22Rv1 (cell line): ENCODE data around the gene SDHC.

Experiments used
- H3K27ac ChIP-seq: fragments of 450-650 bp; 2 replicates; pipeline ENCODE4 v1.5.1; 2017
- ZFX ChIP-seq: fragments of 450-650 bp; IDR thresholded peaks from 2 replicates; pipeline ENCODE4 v1.6.1; 2017; ENCODE audit warnings: antibody characterized with exemption, borderline replicate concordance
- TF ChIP-seq, protein P1 (sequence below): fragments of 450-650 bp; IDR thresholded peaks from 2 replicates; pipeline ENCODE4 v1.5.1; 2017; ENCODE audit warnings: mild to moderate bottlenecking

The SDHC gene

DNA sequence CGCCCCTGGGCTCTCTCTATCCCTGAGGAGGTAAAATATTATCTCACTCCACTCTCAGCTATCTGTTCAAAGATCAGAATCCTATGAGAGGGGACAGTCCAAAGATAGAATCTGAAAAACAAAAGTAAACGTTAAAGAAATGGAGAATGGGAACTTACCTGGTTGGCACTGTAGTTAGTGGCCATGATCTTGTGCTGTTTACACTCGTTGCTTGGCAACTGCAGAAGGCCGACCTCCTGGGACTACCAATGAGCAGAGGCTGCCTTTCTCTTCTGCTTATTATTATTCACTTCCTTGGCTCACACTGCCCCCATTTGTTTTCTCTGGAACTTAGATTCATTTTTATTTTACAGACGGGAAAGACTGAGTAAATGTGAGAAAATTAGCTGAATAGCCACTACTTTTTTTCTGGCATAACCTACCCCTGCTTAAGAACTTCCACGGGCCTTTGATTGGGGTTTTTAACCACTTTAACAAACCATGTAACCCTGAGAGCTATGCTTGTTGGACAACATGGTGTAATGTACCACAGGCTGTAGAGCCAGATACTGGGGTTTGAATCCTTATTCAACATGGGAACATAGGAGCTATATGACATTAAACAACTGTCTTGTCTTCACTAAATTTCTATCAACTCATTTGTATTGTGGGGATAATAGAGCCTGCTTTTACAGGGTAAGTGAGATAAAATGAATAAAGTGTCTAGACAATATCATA lies 53.7 kb downstream of the SDHC start, which contains the start of gene CFAP126:
TSS of gene CFAP126 (minus strand) at position 193 of the 717 bp plus-strand sequence. CDS start at position 185, 8 bp downstream.
- H3K27ac ChIP-seq: peak within 1 kb of the TSS; percentile 44
- TF ChIP-seq, protein P1, sequence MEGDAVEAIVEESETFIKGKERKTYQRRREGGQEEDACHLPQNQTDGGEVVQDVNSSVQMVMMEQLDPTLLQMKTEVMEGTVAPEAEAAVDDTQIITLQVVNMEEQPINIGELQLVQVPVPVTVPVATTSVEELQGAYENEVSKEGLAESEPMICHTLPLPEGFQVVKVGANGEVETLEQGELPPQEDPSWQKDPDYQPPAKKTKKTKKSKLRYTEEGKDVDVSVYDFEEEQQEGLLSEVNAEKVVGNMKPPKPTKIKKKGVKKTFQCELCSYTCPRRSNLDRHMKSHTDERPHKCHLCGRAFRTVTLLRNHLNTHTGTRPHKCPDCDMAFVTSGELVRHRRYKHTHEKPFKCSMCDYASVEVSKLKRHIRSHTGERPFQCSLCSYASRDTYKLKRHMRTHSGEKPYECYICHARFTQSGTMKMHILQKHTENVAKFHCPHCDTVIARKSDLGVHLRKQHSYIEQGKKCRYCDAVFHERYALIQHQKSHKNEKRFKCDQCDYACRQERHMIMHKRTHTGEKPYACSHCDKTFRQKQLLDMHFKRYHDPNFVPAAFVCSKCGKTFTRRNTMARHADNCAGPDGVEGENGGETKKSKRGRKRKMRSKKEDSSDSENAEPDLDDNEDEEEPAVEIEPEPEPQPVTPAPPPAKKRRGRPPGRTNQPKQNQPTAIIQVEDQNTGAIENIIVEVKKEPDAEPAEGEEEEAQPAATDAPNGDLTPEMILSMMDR: peak; percentile 71
- no peak for TF ChIP-seq ZFX

DNA sequence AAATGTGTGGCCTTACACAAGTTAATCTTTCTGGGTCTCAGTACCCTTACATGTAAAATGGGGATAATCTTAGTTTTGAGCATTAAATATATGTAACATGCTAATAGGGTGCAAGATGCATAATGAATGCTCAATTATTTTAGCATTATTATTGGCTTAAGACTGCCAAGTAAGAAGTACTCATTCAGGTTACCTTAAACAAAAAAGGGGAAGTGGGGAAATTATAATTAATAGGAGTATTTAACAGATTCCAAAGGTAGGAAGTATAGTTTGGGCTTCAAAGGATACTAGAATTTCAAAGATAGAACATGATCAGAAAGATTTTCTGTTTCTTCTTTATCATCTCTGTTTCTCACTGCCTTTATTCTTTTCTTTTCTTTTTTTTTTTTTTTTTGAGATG lies 59.3 kb downstream of the SDHC start:
- no peak overlapping the region for H3K27ac ChIP-seq
- TF ChIP-seq, protein P1: no peak
- no peak for TF ChIP-seq ZFX

DNA sequence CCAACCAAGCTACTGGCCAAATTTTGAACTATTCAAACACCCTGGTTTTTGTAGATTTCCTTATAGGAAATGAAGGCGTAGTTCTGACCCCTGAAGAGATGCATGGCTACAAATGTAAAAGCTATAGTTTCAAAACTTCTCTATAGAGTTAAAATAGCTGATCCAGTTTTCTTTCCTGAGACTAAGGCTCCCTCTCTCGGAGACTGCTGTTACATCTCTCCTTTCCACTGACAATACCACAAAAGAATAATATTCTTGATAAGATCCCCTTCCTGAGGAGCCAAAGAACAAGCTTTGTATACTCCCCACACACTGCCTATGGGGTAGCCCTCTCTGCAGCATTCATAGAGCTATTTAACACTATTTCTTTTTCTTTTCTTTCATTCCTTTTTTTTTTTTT lies 60.2 kb downstream of the SDHC start:
- no peak overlapping the region for H3K27ac ChIP-seq
- TF ChIP-seq, protein P1: peak; percentile 20; the same call in 1 of the 2 replicates
- no peak for TF ChIP-seq ZFX

DNA sequence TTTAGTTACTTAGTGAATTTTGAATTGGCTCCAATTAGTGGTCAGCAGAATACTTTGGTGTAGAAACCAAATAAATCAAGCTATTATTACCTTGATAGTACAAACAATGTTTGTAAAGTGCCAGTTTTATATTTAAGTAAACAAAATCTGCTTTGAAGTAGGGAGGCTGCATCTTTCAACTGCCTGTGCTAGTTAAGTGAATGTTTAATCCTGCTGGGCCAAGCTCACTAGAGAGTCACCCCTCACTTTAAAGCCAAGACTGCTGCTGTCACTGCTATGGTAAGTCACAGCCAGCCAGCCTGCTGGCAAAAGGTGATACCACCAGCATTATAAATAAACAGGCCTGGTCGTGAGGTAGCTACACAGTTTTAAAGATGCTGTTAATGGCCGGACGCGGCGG lies 63.8 kb downstream of the SDHC start:
- no peak for TF ChIP-seq ZFX
- TF ChIP-seq, protein P1: no peak
- H3K27ac ChIP-seq: no peak overlapping the region

DNA sequence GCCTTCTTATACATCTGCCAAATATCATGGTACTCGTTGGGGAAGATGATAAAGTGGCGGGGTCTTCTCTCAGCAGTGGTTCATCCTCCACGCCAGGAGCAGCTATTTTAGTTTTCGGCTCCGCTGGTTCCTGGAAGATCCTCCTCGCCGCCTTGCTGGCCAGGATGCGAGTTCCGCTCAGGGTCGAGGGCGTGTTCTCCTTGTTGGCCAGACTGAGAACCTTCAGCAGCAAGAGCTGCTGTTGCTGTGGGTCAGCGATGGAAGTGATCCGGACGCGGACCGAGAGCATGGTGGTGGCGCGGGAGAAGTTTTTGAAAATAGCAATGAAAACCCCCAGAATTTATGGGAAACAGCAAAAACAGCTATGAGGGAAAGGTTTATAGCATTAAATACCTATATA lies 64.9 kb downstream of the SDHC start:
- TF ChIP-seq ZFX: no peak
- TF ChIP-seq, protein P1: no peak
- H3K27ac ChIP-seq: no peak overlapping the region

DNA sequence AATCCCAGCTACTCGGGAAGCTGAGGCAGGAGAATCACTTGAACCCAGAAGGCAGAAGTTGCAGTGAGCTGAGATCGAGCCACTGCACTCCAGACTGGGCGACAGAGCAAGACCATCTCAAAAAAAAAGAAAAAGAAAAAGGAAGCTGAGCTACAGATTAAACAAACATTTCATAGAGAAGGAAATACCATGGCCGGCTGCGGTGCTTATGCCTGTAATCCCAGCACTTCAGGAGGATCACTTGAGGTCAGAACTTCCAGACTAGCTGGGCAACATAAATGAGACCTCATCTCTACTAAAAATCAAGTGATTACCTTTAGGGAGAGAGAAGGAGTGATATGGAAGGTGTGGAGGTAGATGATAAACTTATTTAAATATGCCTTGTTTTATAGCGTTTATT lies 67.5 kb downstream of the SDHC start:
- no peak overlapping the region for H3K27ac ChIP-seq

More for the DNA sequence above, 67.5 kb downstream of the SDHC start:
- no peak for TF ChIP-seq ZFX
- TF ChIP-seq, protein P1: no peak
